Stimulated activated CD4-positive, alpha-beta T cell treated with anti-CD3 and anti-CD28 coated beads, Interleukin-2, amount 100 ng/mL, for 4 hours (primary cell): ENCODE measurements around the gene CDH4.

Experiments used
- DNase-seq: peaks from one replicate; pipeline ENCODE4 v3.0.0-alpha.2; 2020; ENCODE audit warnings: low read depth

CDH4 gene

DNA sequence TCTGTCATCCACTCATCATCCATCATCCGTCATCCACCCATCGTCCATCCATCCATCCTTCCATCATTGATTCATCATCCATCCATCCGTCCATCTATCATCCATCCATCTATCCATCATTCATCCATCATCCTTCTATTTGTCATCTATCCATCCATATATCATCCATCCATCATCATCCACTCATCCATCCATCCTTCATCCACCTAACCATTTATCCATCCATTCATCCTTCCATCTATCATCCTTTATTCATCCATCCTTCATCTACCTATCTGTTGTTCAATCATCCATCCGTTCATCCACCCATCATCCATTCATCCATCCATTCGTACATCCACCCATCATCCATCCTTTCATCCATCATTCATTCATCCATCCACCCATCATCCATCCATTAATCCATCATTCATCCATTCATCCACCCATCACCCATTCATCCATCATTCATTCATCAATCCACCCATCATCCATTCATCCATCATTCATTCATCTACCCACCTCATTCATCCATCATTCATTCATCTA is 266.4 kb downstream of the CDH4 start:
- DNase-seq: no peak

DNA sequence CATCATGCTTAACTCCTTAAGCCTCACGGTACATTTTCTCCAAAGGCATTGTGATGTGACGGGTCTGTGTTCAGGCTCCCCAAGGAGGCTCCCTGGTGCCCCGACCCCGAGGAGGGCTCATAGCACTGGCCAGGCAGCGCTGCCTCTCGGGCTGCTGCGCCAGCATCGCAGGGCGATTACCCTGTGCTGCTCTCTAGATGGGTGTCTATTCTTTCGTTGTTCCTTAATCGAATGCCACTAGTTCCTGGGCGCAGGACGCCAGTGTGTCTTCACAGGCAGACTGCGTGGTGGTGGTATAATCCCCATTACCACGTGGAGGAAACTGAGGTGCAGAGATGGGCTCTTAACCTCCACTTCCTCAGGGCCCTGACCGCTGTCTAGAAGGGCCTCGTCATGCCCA is 267.4 kb downstream of the CDH4 start:
- no peak for DNase-seq

DNA sequence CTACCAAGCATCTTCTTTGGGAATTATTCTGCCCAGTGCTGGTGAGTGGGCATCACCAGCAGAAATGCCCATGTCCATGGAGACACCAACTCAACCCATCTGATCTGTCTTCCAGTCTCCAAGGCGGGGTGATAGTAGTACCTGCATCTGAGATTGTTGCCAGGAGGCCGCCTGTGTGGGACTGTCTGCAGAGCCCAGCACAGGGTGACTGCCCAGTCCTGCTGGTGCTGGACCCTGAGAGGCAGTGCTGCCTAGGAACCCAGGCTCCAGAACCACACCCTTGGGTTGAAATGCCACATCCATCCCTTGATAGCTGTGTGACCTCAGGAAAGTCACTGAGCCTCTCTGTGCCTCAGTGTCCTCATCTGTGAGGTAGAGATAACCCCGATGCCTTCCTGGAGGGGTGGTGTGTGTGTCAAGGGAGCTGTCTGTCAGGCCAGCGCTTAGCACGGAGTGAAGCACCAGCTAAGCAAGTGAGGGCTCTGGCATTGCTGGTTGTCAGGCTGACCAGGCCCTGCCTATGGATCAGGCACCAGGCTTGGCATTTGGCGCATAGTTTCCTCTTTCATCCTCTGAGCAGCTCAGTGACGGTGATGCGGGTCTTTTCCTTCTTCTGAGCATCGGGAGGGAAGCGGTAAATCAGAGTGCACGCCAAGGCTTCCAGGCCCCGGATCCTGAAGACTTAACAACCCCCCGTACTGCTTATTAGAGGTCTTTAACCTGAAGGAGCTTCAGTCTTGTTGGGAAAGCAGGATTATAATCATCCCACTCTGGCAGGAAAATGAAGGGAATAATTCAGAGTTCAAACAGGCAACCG is 268.2 kb downstream of the CDH4 start:
- DNase-seq: no peak

DNA sequence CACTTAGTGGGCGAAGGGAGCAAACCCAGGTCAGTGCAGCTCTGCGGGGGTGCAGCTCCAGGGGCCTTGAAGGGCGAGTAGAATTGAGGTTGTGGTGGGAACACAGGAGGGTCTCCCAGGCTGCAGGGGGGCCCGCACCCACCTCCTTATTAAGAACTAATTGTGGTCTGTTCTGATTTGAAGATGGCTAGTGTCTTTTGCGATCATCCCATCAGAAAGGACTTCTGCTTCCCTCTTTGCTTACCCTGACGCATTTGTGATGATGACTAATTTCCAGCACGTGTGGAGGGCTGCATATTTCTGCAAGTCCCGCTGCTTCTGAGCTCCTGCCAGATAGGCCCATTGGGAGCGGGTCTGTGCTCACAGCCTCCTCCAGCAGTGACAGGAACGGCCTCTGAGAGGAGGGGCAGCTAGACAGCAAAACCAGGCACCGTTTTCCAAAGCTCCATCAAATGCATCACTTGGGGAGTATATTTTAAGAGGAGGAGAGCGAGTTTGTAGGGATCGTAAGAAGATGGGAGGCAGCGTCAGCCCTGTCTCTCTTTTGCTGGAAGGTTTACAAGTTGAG is 268.9 kb downstream of the CDH4 start:
- DNase-seq: no peak

DNA sequence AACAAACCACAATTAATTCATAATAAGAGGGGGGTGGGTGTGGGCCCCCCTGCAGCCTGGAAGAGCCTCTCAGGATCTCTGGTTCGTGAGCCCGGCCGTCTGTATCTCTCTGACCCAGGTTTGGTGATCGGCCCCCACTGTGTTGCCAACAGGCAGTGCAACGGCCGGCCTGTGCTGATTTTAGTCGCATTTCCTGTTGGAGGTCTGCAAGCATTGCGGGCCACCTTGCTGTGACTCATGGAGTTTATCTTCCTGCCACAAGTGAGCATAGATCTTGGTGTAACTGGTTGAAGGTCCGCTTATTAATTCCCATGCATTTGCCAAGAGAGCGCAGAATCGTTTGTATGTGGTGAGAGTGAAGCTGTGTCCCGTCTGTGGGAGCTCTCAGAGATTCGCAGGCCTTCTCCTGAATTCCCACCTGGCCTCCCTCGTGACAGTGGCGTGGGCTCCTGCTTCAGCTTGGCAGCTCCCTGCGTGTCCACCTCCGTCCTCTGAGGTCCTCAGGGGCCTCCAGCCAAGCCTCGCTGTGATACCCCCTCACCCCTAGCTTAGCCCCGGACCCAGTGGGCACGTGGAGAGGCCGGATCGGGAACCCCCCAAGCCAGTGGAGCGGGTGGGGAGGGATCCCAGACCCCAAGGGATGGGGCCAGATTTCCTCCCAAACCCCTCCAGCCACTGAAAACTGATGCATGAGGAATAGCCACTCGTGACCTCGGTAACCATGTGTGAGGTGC is 269.8 kb downstream of the CDH4 start:
- DNase-seq: no peak

DNA sequence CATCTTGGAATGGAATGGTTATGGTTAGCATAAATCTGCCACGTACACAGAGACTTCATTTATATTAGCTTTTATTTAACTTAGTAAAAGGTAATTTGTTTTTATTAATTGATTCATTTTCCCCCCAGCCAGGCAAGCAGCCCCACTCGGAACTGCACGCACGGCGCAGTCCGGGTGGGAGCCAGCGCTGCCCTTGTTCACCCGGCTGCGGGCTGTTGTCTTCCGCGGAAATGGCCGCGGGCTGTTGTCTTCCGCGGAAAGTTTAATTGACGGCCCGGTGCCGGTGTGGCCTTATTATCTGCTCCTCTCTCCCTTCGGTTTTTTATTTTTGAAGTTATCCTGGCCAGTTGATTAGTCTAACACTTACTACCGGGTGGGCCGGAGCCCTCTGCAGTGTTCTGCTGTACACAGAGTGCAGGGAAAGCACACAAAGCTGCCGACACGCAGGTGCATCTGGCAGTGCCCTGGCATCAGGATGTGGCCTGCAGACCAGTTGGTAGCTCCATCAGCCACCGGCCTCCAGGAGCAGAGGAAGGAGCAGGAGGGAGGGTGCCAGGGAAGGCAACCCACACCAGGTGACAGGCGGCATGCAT is 270.5 kb downstream of the CDH4 start:
- DNase-seq: no peak

DNA sequence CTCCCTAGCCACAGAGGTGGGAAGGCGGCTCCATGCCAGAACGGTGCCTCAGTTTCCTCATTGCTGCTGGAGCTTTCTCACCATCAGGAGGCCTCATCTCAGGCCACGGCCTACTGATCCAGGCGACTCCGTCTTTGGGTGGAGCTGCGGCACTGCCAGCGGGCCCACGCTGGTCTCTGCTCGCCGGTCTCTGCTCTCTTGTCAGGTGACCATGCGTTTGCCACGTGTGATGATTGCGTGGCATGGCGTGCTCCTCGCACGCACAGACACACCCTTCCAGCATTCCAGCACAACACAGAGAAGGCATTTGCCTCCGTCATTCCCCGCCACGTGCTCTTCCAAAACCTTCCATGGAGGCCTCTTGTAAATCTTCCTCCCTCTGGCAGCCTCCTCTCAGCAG is 271.1 kb downstream of the CDH4 start:
- DNase-seq: no peak

DNA sequence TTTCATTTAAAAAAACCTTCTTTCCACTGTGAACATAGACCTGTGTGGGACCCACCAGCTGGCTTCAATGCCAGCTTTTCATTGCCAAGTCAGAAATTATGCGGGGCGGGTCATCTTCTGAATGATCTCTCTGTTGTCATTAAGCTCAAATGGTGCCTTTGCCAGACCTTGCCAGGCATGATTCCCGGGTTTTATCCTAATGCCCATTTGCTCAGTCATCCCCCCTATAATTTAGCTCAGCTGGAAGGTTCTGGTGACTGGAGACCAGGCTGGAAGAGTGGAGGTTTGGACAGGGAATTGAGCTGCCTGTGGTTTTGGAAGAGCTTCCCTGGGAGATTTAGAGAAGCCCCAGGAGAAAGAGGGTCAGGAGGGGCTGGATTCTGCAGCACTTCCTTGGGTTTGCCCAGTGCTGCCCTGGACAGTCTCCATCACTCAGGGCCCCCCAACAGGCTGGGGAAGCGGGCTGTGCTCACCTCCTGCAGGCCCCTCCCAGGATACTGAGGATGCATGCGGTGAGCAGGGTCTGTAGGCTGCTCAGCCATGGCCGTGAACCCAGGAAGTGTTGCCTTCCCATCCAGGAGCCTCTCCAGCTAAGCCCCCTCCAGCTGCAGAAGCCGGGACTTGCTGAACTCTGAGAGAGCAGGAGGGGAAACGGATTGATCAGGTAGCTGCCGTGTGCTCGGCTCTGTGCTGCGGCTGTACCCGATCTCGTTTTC is 273.0 kb downstream of the CDH4 start:
- DNase-seq: no peak

DNA sequence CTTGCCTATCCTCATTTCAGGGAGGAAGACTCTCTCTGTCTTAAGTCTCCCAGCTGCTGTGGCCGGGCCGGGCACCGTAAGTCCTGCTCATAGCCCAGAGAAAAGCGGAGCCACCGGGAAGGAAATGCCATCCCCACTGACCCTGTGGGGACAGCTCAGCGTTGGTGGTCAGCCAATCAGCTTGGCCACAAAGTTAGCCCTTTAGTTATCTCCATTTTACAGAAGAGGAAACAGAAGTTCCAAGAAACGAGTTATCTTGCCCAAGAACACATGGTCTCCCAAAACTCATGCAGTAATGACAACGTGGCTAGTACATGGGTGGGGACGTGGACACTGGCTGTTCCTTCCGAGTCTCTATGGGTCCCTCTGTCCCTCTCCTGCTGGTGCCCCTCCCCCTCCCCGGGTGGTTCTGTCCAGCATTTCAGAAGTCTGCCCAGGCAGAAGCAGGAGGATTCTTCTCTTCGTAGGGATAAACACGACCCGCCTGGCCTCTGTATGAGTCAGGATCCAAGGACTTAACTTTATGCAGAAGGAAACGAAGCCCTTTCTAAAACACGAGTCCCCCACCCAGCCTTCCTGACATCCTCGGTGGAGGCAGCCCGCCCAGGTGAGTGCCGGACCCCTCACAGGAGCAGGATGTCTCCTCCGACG is 273.8 kb downstream of the CDH4 start:
- no peak for DNase-seq

DNA sequence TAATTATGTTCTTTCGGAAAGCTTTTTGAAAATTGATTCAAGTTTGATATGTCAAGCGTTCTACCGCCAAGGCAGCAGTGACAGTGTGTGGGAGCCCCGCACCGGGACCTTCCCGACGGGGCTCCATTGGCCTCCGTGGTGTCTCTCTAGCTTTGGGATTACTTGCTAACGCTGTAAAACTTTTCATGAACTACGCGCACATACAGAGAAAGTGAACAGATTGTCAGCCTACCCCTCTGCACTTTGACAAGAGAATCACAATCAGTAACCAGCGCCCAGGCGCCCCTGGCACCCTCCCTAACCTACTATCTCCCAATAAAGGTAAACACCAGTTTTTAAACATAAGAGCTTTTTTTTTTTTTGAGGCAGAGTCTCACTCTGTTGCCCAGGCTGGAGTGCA is 274.8 kb downstream of the CDH4 start:
- no peak for DNase-seq

DNA sequence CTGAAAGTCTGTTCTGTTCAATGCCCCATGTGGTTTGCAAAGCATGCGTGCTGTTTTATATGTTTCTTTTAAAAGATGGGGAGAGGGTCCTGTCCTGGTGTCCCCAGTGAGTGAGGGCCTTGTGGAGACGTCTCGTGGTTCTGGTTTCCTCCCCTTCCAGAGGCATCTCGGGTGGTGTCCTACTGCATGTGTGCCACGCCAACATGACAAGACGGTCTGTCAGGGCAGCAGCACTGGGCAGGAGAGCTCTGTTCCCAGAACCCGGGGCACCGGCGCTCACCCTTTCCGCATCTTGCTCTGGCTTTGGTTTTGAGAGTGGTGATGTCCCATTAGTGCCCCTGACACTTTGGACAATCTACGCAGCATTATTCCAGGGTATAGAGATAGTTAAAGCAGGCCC is 275.6 kb downstream of the CDH4 start:
- DNase-seq: no peak

DNA sequence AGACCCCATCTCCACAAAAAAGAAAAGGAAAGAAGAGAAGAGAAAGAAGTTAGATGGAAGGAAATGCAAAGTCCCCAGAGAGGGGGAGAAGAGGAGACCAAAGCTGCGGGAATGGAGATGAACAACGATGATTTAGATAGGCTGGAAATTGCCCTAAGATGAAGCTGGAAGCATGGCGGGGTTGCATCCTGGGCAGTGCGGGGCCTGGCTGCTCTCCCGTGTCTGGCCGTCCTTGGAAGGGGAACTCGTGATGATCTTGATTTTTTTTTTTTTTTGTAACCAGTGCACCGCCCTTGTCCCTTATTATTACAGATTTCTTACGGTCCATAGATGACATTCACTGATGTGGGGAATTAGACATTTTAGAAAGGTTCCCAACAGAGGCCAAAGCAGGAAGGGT is 276.5 kb downstream of the CDH4 start:
- DNase-seq: no peak

DNA sequence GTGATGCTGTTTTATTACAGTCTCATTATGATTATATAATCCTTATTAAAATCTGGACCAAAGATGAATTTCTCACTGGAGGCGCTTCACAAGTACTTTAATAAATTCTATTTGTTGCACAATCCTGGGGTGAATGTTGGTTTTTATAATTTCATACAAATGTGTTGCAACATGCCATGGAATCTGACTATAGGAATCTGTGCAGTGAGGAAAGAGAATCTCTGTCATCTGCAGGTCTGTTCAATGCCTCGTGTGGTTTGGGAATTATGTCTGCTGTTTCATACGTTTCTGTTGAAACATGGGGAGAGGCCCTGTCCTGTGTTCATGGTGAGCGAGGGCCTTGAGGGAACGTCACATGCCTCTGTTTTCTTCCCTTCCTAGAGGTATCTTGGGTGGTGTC is 277.3 kb downstream of the CDH4 start:
- DNase-seq: no peak

DNA sequence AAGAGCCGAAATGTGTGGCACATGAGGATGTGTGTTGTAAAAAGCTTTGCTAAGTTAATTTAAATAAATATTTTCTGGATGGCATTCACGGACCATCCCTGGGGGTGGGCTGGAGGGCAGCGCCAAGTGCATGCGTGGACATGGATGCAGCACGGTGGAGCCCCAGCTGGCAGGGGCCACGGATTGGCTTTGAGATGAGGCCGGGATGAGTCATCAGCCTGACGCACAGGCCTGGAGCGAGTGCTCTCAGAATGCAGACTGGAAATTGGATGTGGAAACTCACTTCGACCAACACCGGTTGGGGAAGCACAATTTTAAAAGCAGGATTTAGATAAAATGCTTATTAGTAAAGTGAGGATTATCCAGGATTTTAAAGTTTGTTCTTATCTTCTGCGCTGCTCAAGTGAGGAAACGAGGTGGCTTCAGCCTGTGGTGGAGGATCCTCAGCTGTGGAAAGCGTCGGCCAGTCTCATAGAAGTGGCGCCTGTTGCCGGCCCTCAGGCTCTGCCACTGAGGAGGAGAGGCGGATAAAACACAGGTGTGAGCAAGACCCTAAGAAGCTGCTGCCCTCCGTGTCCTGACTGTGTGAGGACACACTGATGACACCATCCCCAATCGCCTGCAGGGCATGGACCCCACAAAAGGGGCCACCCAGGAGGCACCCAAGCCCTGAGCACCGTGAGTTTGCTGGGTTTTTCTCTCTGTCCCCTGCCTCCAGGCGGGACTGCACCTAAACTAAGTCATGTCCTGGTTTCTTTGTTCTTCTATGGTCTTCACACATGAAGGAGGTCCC is 279.7 kb downstream of the CDH4 start:
- DNase-seq: no peak

DNA sequence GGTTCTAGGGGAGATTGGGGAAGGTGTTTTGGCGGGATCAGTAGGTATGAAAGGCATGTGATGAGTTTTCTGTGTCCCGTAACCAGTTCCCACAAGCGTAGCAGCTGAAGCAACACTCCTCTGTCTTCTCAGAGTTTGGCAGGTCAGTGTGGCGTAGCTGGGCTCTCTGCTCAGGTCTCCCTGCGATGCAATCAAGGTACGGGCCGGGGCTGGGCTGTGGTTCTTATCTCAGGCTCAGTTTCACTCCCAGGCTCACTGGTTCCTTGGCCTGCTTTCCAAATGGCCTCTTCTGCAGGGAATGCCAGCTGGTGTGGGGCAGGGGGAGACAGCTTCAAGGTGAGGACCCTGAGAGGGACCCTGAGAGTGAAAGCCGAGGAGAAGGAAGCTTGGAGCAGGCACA is 280.7 kb downstream of the CDH4 start:
- DNase-seq: no peak

DNA sequence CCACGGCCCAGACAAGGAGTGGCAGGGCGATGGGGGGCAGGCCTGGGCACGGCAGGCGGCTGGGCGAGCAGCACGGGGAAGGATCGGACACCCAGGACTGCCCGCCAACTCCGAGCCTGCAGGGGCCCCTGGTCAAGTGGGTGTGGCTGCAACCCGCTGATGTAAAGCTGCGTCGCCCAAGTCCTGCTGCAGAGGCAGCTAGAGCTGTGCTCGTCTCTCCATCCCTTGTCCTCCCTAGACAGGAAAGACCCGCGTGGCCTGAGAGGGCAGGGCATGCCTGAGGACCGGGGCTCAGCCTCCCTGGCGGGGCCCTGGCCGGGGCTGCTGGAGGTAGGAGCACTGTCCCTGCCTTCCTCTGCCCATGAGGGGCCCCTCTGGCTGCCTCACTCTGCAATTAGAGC is 281.2 kb downstream of the CDH4 start:
- DNase-seq: no peak

DNA sequence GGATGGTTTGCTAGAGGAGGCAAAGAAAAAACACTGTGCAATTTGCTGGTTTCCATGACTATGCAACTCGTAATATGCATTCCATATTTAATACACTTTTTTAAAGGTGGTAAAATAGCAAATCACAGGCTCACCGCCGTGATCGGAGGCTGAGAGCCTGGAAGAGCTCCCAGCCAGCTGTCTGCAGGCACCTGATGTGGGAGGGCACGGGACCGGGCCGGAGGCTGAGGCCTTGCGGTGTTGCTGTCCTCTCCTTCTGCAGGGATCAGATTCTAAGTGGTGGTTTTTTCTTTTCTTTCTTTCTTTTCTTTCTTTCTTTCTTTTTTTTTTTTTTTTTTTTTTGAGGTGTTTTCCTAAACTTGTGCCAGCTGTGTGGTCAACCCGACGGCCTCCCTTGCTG is 282.3 kb downstream of the CDH4 start:
- DNase-seq: no peak

DNA sequence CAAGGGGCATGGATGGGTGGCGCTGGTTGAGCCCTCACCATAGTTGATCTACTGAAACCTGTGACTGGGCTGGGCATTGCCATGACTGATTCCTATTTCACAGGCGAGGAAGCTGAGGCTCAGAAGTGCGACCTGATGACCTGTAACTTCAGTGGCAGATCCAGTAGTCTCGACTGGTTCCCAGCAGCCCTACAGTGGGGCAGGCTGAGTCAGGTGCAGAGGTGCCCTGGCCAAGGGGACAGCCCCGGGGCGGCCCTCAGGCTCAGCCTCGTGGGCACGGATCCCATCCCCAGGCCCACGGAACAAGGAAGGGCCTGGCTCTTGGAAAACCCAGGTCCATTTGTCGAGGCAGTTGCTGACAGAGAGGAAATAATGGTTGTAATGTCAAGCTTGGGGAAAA is 283.0 kb downstream of the CDH4 start:
- no peak for DNase-seq

DNA sequence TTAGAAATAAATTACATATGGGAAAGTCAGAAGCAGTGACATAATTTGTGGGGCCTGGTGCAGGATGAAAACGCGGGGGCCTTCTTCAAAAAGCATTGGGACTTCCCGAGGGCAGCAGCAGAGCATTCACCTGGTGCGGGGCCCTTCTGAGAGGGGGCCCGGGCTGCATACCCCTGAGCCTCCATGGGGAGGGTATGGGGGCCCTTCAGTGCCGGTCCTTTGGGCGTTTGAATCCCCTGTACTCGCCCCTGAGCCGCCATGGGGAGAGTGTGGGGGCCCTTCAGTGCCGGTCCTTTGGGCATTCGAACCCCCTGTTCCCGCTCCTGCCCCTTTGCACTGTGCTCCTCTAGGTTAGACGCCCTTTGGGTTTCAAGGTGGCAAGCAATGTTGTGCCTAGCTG is 283.5 kb downstream of the CDH4 start:
- no peak for DNase-seq

DNA sequence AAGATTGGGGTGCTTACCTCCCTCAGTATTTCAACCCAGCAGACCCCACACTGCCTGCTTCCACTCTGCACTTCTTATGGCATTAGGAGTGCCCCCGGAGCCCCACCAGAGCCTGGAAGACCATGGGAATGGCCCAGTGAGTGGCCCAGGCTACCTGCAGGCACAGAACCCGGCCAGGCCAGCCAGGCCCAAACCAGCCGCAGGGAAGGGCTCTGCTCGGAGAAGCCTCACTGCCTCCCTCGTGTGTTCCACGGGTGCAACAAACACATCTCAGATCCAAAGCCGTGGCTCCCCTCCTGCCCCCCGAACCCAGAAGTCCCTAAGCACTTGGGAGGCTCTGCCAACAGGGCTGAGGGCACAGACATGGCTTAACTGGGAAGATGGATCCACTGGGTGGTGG is 283.9 kb downstream of the CDH4 start:
- no peak for DNase-seq

DNA sequence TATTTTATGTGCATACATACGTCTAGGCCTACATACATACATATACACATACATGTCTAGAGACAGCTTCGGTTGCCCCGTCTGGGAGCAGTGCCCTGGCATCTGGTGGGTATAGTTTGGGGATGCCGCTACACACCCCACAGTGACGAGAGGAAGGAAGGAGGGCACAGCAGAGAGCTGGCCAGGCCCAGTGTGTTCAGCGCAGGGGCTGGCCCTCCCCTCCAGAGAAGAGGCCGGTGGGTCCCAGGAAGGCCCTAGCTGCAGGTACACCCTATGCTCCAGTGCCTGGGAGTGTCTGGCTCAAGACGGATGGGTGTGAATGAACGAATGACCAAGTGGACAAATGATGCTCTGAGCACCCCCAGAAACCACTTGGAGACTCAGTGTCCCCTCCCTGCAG is 284.6 kb downstream of the CDH4 start:
- DNase-seq: no peak
